NCI-H2171 (cell line): ENCODE data around the gene TEX12.

Source experiments
- DNase-seq: peaks from one replicate; lab custom pipeline; 2025; lab: John Stamatoyannopoulos, UW

TEX12 gene

GRCh38 chr11:112211536-112211935 is 44.4 kb downstream of the TEX12 start:
- DNase-seq: no peak

- DNase-seq: no peak
Measured at GRCh38 chr11:112212290-112212689, 45.1 kb downstream of the TEX12 start.

- no peak for DNase-seq
Measured at GRCh38 chr11:112212710-112213109, 45.5 kb downstream of the TEX12 start.

GRCh38 chr11:112213753-112214152 is 46.6 kb downstream of the TEX12 start:
- DNase-seq: no peak

GRCh38 chr11:112215621-112216020 is 48.4 kb downstream of the TEX12 start:
- no peak for DNase-seq

GRCh38 chr11:112216561-112217105 is 49.5 kb downstream of the TEX12 start:
- DNase-seq: no peak

GRCh38 chr11:112219476-112220232 is 52.5 kb downstream of the TEX12 start:
- DNase-seq: peak; percentile 38

- no peak for DNase-seq
Measured at GRCh38 chr11:112221274-112221835, 54.2 kb downstream of the TEX12 start.
